Measurements from ENCODE around the gene PES1.

- TF ChIP-seq CTCF (IDR thresholded peaks at IDR 0.05; ENCODE audit: insufficient read depth, low read length, poor library complexity, severe bottlenecking): no peak
- no peak for TF ChIP-seq EZH2phosphoT487 (conservative IDR thresholded peaks at IDR 0.05; ENCODE audit: low read length)
Observed at GRCh38 chr22:30539368-30539767, 52.3 kb downstream of the PES1 start.

Data from SU-DHL-6 (cell line).